GM19193 (cell line): Measurements from ENCODE around the gene PHYHIPL.

ENCODE experiments used
- POLR2A ChIP-seq: IDR thresholded peaks from 4 replicates; pipeline ENCODE4 v1.6.1; 2011; ENCODE audit not compliant: insufficient read depth, insufficient read length; ENCODE audit errors: extremely low read depth

PHYHIPL gene

GRCh38 chr10:59175538-59176240 is 754 bp upstream of the PHYHIPL start:
- no peak for TF ChIP-seq POLR2A

- TF ChIP-seq POLR2A: no peak
Measured at GRCh38 chr10:59177031-59177797, 771 bp downstream of the PHYHIPL start.

GRCh38 chr10:59177836-59178235 is 1.4 kb downstream of the PHYHIPL start:
- TF ChIP-seq POLR2A: no peak

GRCh38 chr10:59179068-59179467 is 2.6 kb downstream of the PHYHIPL start:
- no peak for TF ChIP-seq POLR2A

GRCh38 chr10:59180689-59181270 is 4.3 kb downstream of the PHYHIPL start:
- TF ChIP-seq POLR2A: no peak

GRCh38 chr10:59181668-59182067 is 5.2 kb downstream of the PHYHIPL start:
- no peak for TF ChIP-seq POLR2A

GRCh38 chr10:59190332-59190731 is 13.9 kb downstream of the PHYHIPL start:
- no peak for TF ChIP-seq POLR2A

GRCh38 chr10:59206204-59206720 is 29.8 kb downstream of the PHYHIPL start:
- TF ChIP-seq POLR2A: no peak

GRCh38 chr10:59212301-59212798 is 35.9 kb downstream of the PHYHIPL start:
- TF ChIP-seq POLR2A: no peak

- no peak for TF ChIP-seq POLR2A
Measured at GRCh38 chr10:59214160-59214559, 37.7 kb downstream of the PHYHIPL start.

- no peak for TF ChIP-seq POLR2A
Measured at GRCh38 chr10:59216178-59216869, 39.9 kb downstream of the PHYHIPL start.

GRCh38 chr10:59222788-59223187 is 46.3 kb downstream of the PHYHIPL start:
- no peak for TF ChIP-seq POLR2A

- no peak for TF ChIP-seq POLR2A
Measured at GRCh38 chr10:59225211-59225610, 48.8 kb downstream of the PHYHIPL start.

- TF ChIP-seq POLR2A: no peak
Measured at GRCh38 chr10:59227136-59227673, 50.8 kb downstream of the PHYHIPL start.
